ENCODE results near the gene ROMO1.
A peak's percentile ranks its signal among the peaks of the same experiment; 100 is the strongest.
"Not testable (repeated sequence)": the region's sequence is repeated elsewhere in the genome, so short reads cannot be mapped to it uniquely, and the experiment has no call there.

The ROMO1 gene

GRCh38 chr20:35685368-35685767 is 13.8 kb upstream of the ROMO1 start:
- DNase-seq: not testable (repeated sequence)

- not testable (repeated sequence) for DNase-seq
These were observed 12.3 kb upstream of the ROMO1 start for GRCh38 chr20:35686872-35687271.

GRCh38 chr20:35690265-35690664 is 8.9 kb upstream of the ROMO1 start:
- no peak for DNase-seq

DNA sequence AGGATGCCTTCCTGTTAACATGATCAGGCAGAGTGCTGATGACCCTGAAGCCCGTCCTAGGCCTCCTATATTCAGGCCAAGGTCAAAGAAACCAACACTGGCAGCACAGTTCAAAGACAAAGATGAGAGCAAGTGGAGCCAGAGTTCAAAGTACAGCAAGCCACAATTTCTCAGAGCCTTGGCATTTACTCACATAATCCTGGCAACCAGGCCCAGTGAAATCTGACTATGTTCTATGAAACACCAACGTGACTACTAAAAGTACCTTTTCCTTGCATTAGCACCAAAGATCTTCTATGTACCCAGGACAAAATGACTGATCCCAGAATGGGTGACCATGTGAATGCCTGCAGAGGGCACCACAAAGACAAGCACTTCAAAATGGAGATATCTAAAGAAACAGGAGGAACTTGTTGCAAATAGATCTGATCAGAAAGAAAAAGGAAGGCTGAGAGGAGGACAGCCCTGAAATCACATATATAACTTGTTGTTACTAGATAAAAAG is 3.9 kb upstream of the ROMO1 start:
- no peak for DNase-seq

DNA sequence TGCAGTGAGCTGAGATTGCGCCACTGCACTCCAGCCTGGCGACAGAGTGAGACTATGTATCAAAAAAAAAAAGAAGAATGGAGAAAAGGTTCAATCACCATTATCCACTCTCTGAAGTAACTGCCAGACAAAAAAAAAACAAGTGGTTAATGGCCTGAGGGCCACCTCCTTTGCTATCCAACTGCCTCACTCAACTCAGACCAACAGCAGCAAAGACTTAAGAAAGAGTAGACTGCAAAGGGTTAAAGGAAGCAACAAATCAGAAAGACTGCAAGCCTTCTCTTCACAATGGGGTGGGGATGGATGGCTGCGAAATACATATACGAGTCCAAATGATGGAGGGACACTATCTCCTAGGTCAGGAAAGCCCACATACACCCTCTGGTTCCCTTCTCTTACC is 3.2 kb upstream of the ROMO1 start:
- no peak for DNase-seq

- DNase-seq: no peak
These were observed 1.4 kb upstream of the ROMO1 start for GRCh38 chr20:35697696-35698297.

GRCh38 chr20:35698298-35699126 is 693 bp upstream of the ROMO1 start:
- DNase-seq: peak in 1 of 2 donors; percentile 23

- no peak for DNase-seq
These were observed 886 bp downstream of the ROMO1 start for GRCh38 chr20:35699957-35700624.

DNA sequence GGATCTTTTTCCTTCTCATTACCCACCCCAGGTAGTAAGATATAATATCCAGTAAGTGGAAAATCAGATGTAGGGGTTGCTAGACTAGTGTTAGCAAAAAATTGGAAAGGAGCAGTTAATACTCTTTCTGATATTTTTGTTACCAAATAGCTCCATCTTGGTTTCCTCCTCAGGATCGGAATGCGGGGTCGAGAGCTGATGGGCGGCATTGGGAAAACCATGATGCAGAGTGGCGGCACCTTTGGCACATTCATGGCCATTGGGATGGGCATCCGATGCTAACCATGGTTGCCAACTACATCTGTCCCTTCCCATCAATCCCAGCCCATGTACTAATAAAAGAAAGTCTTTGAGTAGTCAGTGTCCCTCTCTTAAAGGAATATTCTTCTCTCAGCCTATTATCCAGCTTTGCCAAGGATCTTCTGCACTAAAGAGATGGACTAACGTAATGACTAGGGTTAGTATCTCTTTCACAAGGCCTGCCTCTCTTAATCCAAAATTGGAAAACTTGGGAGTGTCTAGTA is 1.5 kb downstream of the ROMO1 start:
- DNase-seq: no peak

DNA sequence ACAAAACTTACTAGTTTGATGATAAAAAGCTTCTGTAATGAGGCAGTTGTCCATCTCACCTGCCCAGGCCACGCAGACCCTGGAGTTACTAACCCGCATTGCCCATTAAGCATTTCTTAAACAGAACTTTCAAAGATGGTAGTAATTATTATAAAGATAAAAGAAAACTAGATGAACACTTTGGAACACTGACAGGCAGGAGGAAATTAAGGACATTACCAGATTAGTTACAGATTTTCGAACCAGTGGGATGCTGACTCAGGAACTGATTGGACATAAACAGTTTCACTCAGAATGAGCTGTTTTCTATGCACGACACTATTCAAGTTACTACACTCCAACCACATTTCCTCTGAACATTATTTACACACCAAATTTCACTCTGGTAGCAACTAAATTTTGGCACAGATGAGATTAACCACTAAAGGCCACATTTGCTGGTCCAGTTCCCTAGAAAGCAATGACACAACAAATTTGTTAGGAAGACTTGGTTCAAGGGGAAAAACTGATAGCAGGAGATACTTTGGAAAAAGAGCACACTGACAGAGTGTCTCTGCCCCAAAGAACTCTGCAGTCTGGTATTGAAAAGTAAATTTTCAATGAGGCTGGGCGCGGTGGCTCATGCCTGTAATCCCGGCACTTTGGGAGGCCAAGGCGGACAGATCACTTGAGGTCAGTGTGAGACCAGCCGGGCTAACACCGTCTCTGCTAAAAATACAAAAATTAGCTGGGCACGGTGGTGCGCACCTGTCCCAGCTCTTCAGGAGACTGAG is 3.0 kb downstream of the ROMO1 start:
- no peak for DNase-seq

GRCh38 chr20:35702824-35703695 is 3.9 kb downstream of the ROMO1 start:
- DNase-seq: no peak

- DNase-seq: no peak
These were observed 5.5 kb downstream of the ROMO1 start for GRCh38 chr20:35704514-35705261.

GRCh38 chr20:35705894-35706293 is 6.7 kb downstream of the ROMO1 start:
- not testable (repeated sequence) for DNase-seq

- not testable (repeated sequence) for DNase-seq
These were observed 7.7 kb downstream of the ROMO1 start for GRCh38 chr20:35706591-35707529.

GRCh38 chr20:35708502-35708901 is 9.3 kb downstream of the ROMO1 start:
- no peak for DNase-seq

DNA sequence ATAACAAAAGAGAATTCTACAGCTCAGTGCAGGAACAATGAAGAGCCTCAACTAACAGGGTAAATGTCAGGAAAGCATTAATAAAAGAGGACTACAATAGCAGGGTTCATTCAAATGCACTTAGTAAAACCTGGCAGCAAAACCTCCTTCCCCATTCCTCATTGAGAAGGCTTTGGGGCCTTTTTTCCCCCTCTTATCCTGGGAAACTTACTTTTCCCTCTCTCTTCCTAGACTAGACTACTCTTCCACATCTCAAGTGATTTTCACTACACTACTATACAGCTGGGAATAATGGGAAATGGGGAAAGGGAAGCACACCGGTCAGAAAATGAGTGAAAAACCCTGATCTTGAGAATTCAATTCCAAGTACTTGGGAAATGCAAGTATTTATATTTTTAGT is 10.1 kb downstream of the ROMO1 start:
- DNase-seq: no peak

DNA sequence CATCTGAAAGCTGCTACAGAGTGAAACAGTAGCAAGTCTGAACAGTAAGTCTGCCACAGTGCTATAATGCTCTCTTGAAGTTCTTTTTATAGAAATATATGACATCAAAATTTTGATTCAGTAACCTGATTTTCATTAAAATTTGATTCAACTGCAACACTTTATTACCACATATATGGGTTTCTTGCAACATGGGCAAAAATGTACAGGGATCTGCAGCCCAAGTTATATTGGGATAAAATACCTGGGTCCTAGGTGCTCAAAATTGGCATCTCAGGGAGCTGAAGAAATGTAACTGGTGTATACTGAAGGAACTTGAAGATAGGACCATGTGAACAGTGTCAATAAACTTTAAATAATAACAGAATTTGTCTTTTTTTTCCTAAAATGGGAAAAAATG is 10.8 kb downstream of the ROMO1 start:
- no peak for DNase-seq

DNA sequence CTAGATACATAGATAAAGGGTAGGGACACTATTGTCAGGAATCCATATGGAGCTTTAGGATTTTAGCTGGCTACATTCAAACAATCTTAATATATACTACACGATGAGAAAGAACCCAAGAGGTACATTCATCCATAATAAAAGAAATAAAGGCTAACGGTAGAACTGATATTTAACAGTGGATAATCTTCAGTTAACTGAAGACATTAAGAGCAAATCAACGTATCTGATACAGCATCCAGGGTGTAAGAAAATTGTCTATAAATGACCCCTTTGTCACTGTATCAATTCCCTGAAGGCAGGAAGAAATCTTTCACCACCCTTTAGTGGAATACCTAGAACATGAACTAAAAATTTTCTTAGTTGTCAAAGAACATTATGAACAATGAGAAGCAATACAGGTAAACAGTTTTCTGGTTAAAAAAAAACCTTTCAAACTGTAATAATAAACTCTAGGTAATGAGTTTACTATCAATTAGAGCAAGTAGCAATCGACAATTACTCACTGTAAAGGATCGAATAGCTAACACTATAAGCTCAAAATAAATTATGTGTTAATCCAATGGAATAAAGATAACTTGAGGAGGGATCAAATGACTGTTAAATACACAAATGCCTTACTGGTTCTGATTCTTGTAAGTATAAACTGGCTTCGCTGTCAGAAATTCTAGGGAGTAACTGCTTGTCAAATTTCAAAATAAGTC is 11.8 kb downstream of the ROMO1 start:
- DNase-seq: no peak

DNA sequence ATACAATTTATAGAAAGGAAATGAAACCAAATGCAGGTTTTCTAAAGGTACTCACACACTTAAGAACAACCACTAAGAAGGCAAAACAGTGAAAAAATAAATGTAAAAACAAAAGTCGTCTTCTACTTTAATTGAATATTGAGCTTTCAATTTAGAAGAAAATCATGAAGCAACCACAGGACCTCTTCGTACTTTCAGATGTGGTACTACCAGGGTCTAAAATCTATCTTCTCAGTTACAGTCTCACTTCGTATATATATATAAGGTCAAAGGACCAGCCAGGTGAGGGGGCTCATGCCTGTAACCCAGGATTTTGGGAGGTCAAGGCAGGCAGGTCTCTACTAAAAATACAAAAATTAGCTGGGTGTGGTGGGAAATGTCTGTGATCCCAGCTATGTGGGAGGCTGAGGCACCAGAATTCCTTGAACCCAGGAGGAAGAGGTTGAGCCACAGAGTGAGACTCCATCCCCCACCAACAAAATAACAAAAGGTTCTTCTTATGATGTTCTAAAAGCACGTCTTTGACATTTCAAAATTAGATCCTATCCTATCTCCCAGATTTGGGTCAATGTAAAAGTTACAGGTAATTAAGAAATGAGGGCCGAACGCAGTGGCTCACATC is 12.5 kb downstream of the ROMO1 start:
- no peak for DNase-seq

Data from stimulated activated CD4-positive, alpha-beta T cell treated with anti-CD3 and anti-CD28 coated beads, Interleukin-2, amount 100 ng/mL, for 48 hours (primary cell).